MM.1S (cell line): ENCODE results near the gene KL.

Source experiments
- DNase-seq: peaks from one replicate; pipeline ENCODE4 v3.0.0-alpha.2; 2015
- H2AFZ ChIP-seq: fragments of 300-600 bp; sonication (generic); 2 replicates; pipeline ENCODE4 v1.6.0; 2016; ENCODE audit warnings: antibody characterized with exemption, low read length
- H3F3A ChIP-seq: fragments of 300-600 bp; sonication (generic); 2 replicates; pipeline ENCODE4 v1.6.1; 2016; ENCODE audit warnings: mild to moderate bottlenecking, antibody characterized with exemption, low read length, moderate library complexity, mixed read lengths; ENCODE audit not compliant: insufficient read depth
- H3K27ac ChIP-seq: fragments of 300-600 bp; sonication (generic); 2 replicates; pipeline ENCODE4 v1.5.1; 2016; ENCODE audit warnings: mild to moderate bottlenecking, low read length
- H3K27me3 ChIP-seq: fragments of 300-600 bp; sonication (generic); replicated peaks from 2 replicates; pipeline ENCODE4 v1.6.0; 2016; ENCODE audit warnings: low read length; ENCODE audit not compliant: insufficient read depth
- H3K36me3 ChIP-seq: fragments of 300-600 bp; sonication (generic); replicated peaks from 2 replicates; pipeline ENCODE4 v1.6.1; 2016; ENCODE audit warnings: mild to moderate bottlenecking, low read length, mixed read lengths; ENCODE audit not compliant: insufficient read depth
- H3K4me1 ChIP-seq: fragments of 300-600 bp; sonication (generic); 2 replicates; pipeline ENCODE4 v1.6.1; 2016; ENCODE audit warnings: low read length, mixed read lengths
- H3K4me2 ChIP-seq: fragments of 300-600 bp; sonication (generic); 2 replicates; pipeline ENCODE4 v1.6.0; 2016; ENCODE audit warnings: low read depth, low read length
- H3K4me3 ChIP-seq: fragments of 300-600 bp; sonication (generic); 2 replicates; pipeline ENCODE4 v1.5.1; 2016; ENCODE audit warnings: low read length, mixed read lengths
- H3K79me2 ChIP-seq: fragments of 300-600 bp; sonication (generic); 2 replicates; pipeline ENCODE4 v1.6.1; 2016; ENCODE audit warnings: mixed run types, low read length, mixed read lengths
- H3K9ac ChIP-seq: fragments of 300-600 bp; sonication (generic); 2 replicates; pipeline ENCODE4 v1.6.1; 2016; ENCODE audit warnings: low read length, mixed read lengths
- H3K9me2 ChIP-seq: fragments of 300-600 bp; sonication (generic); replicated peaks from 2 replicates; pipeline ENCODE4 v1.6.1; 2016; ENCODE audit warnings: mild to moderate bottlenecking, low read length, mixed read lengths; ENCODE audit not compliant: insufficient read depth
- H3K9me3 ChIP-seq: fragments of 300-600 bp; sonication (generic); replicated peaks from 2 replicates; pipeline ENCODE4 v1.6.1; 2016; ENCODE audit warnings: mild to moderate bottlenecking, low read length, mixed read lengths; ENCODE audit not compliant: insufficient read depth
- H4K20me1 ChIP-seq: fragments of 300-600 bp; sonication (generic); 2 replicates; pipeline ENCODE4 v1.6.1; 2016; ENCODE audit warnings: mild to moderate bottlenecking, low read length, moderate library complexity, mixed read lengths; ENCODE audit not compliant: insufficient read depth
- CTCF ChIP-seq: fragments of 300-600 bp; sonication (generic); IDR thresholded peaks from 2 replicates; pipeline ENCODE4 v1.5.1; 2016; ENCODE audit warnings: antibody characterized with exemption, low read length, mixed read lengths
- EZH2 ChIP-seq: fragments of 300-600 bp; sonication (generic); optimal IDR thresholded peaks from 2 replicates; pipeline ENCODE3; 2017; ENCODE audit warnings: low read depth, mild to moderate bottlenecking, antibody characterized with exemption, low read length, mixed read lengths
- EZH2phosphoT487 ChIP-seq: fragments of 300-600 bp; sonication (generic); IDR thresholded peaks from 2 replicates; pipeline ENCODE4 v1.6.1; 2018; ENCODE audit warnings: antibody characterized with exemption, low read length

The KL gene

GRCh38 chr13:33111414-33112110 lies 95.3 kb downstream of the KL start:
- H3K27me3 ChIP-seq = no peaks in the 10 kb centered on the region
- no peak overlapping the region for H3K4me3 ChIP-seq

GRCh38 chr13:33112766-33113165 lies 96.5 kb downstream of the KL start:
- H3K9ac ChIP-seq = no peak overlapping the region
- H3K27me3 ChIP-seq = no peaks in the 10 kb centered on the region
- H3K4me3 ChIP-seq = no peak overlapping the region
- no peak overlapping the region for H3K27ac ChIP-seq
- H3K9me3 ChIP-seq = no peaks in the 10 kb centered on the region
- no peak overlapping the region for H2AFZ ChIP-seq
- no peaks in the 10 kb centered on the region for H3F3A ChIP-seq
- no peaks in the 10 kb centered on the region for H3K4me1 ChIP-seq
- no peak for TF ChIP-seq EZH2
- no peak for TF ChIP-seq EZH2phosphoT487
- no peak for TF ChIP-seq CTCF
- H4K20me1 ChIP-seq = no peaks in the 10 kb centered on the region
- DNase-seq = no peak
- H3K4me2 ChIP-seq = no peak overlapping the region
- no peaks in the 10 kb centered on the region for H3K79me2 ChIP-seq
- no peaks in the 10 kb centered on the region for H3K36me3 ChIP-seq
- H3K9me2 ChIP-seq = no peaks in the 10 kb centered on the region

More at GRCh38 chr13:33111414-33112110, 95.3 kb downstream of the KL start:
- no peaks in the 10 kb centered on the region for H3K79me2 ChIP-seq
- H3K9me3 ChIP-seq = no peaks in the 10 kb centered on the region
- H3K27ac ChIP-seq = no peak overlapping the region
- DNase-seq = no peak
- no peaks in the 10 kb centered on the region for H3K9me2 ChIP-seq
- no peak overlapping the region for H2AFZ ChIP-seq
- no peaks in the 10 kb centered on the region for H3F3A ChIP-seq
- no peaks in the 10 kb centered on the region for H3K36me3 ChIP-seq
- no peak overlapping the region for H3K4me2 ChIP-seq
- H3K4me1 ChIP-seq = no peaks in the 10 kb centered on the region
- TF ChIP-seq EZH2 = no peak
- TF ChIP-seq EZH2phosphoT487 = no peak
- no peak for TF ChIP-seq CTCF
- H3K9ac ChIP-seq = no peak overlapping the region
- H4K20me1 ChIP-seq = no peaks in the 10 kb centered on the region

- Histone ChIP-seq H4K20me1 (no peaks in the 10 kb centered on the region), H3K9ac (no peak overlapping the region), H3F3A (no peaks in the 10 kb centered on the region), H3K4me3 (no peak overlapping the region), H3K27ac (no peak overlapping the region), H3K36me3 (no peaks in the 10 kb centered on the region), H3K9me3 (no peaks in the 10 kb centered on the region), H3K9me2 (no peaks in the 10 kb centered on the region), H3K4me1 (no peaks in the 10 kb centered on the region), H3K79me2 (no peaks in the 10 kb centered on the region), H3K4me2 (no peak overlapping the region), H2AFZ (no peak overlapping the region), H3K27me3 (no peaks in the 10 kb centered on the region)
- no peak for DNase-seq
- TF ChIP-seq EZH2 (no peak), CTCF (no peak), EZH2phosphoT487 (no peak)
Observed at GRCh38 chr13:33114146-33114545, 97.9 kb downstream of the KL start.
